IMR-90 (cell line): Measurements from ENCODE around the gene ARHGEF4. TPM values are rescaled to one million over a fixed set of nuclear protein-coding genes. Genes with fewer than 3 reads are reported as not detected.

Experiments
- ATAC-seq: fragments of 200-7000 bp; cut with Tn5 transposase; 2 replicates; pipeline ENCODE4 v1.9.1; 2020; ENCODE audit warnings: low read depth, mild to moderate bottlenecking, moderate library complexity
- BruUV-seq: library from RNA; stranded (reverse); fragments of 400-500 nt; replicated peaks from 2 replicates; lab custom pipeline; 2021; lab: Mats Ljungman, UMichigan
- CTCF ChIA-PET: fragments of 300-600 bp; formaldehyde crosslinking; extraction: SDS; loops from one replicate; lab custom pipeline; 2021; ENCODE audit warnings: antibody characterized with exemption; lab: Yijun Ruan, JAX
- POLR2A ChIA-PET: fragments of 300-600 bp; sonication (Branson Sonifier 250); formaldehyde crosslinking; loops from one replicate; lab custom pipeline; 2022; ENCODE audit warnings: antibody characterized with exemption; ENCODE audit not compliant: unreplicated experiment; lab: Charles Lee
- DNase-seq: peaks from one replicate; pipeline ENCODE4 v3.0.0; 2013
- H2AFZ ChIP-seq: replicated peaks from 2 replicates; pipeline ENCODE3; 2013; ENCODE audit warnings: low read length, mild to moderate bottlenecking; ENCODE audit not compliant: poor library complexity
- H2AK5ac ChIP-seq: 2 replicates; pipeline ENCODE4 v1.6.1; 2013; ENCODE audit warnings: low read depth, low read length, inconsistent platforms
- H2AK9ac ChIP-seq: replicated peaks from 2 replicates; pipeline ENCODE3; 2013; ENCODE audit warnings: mild to moderate bottlenecking, low read depth, low read length, moderate library complexity; ENCODE audit not compliant: poor library complexity
- H2BK120ac ChIP-seq: 2 replicates; pipeline ENCODE4 v1.6.1; 2013; ENCODE audit warnings: low read depth, low read length, inconsistent platforms
- H2BK15ac ChIP-seq: 3 replicates; pipeline ENCODE4 v1.6.1; 2013; ENCODE audit warnings: low read depth, low read length, inconsistent platforms
- H2BK20ac ChIP-seq: 2 replicates; pipeline ENCODE4 v1.6.1; 2013; ENCODE audit warnings: low read depth, mild to moderate bottlenecking, inconsistent platforms, low read length, moderate library complexity
- H2BK5ac ChIP-seq: 2 replicates; pipeline ENCODE4 v1.6.1; 2013; ENCODE audit warnings: mild to moderate bottlenecking, low read depth, low read length, inconsistent platforms; ENCODE audit not compliant: poor library complexity, severe bottlenecking
- H3K14ac ChIP-seq: replicated peaks from 2 replicates; pipeline ENCODE4 v1.6.1; 2013; ENCODE audit warnings: low read depth, low read length, inconsistent platforms
- H3K18ac ChIP-seq: 2 replicates; pipeline ENCODE4 v1.6.1; 2013; ENCODE audit warnings: low read depth, low read length, control low read depth
- H3K23ac ChIP-seq: 2 replicates; pipeline ENCODE4 v1.6.1; 2013; ENCODE audit warnings: low read depth, low read length, inconsistent platforms
- H3K27ac ChIP-seq: 2 replicates; pipeline ENCODE4 v1.5.1; 2013; ENCODE audit warnings: mild to moderate bottlenecking, control low read depth, low read length; ENCODE audit not compliant: insufficient read depth
- H3K27me3 ChIP-seq: 2 replicates; pipeline ENCODE4 v1.6.1; 2013; ENCODE audit warnings: low read length; ENCODE audit not compliant: control insufficient read depth, insufficient read depth
- H3K36me3 ChIP-seq: 2 replicates; pipeline ENCODE4 v1.6.1; 2013; ENCODE audit warnings: low read length, mixed read lengths; ENCODE audit not compliant: control insufficient read depth, insufficient read depth
- H3K4ac ChIP-seq: 2 replicates; pipeline ENCODE4 v1.6.1; 2013; ENCODE audit warnings: low read depth, low read length, inconsistent platforms
- H3K4me1 ChIP-seq: 2 replicates; pipeline ENCODE4 v1.6.1; 2013; ENCODE audit warnings: low read length, mixed read lengths; ENCODE audit not compliant: control insufficient read depth, insufficient read depth
- H3K4me2 ChIP-seq: 2 replicates; pipeline ENCODE4 v1.6.1; 2013; ENCODE audit warnings: low read depth, mild to moderate bottlenecking, control low read depth, low read length, moderate library complexity
- H3K4me3 ChIP-seq: 2 replicates; pipeline ENCODE4 v1.5.1; 2013; ENCODE audit warnings: low read depth, mild to moderate bottlenecking, control low read depth, low read length, moderate library complexity; ENCODE audit not compliant: insufficient read depth
- H3K56ac ChIP-seq: 2 replicates; pipeline ENCODE4 v1.6.1; 2013; ENCODE audit warnings: low read length, inconsistent platforms; ENCODE audit not compliant: insufficient read depth; ENCODE audit errors: extremely low read depth
- H3K79me1 ChIP-seq, 2 experiments: 2 replicates each; pipeline ENCODE4 v1.6.1; 2013; ENCODE audit warnings: low read length in 2 of 2, inconsistent platforms in 1 of 2, low read depth in 1 of 2
- H3K9ac ChIP-seq: 2 replicates; pipeline ENCODE4 v1.6.1; 2013; ENCODE audit warnings: low read depth, low read length, control low read depth
- H3K9me1 ChIP-seq: 2 replicates; pipeline ENCODE4 v1.6.1; 2013; ENCODE audit warnings: low read length, inconsistent platforms; ENCODE audit not compliant: insufficient read depth
- H3K9me3 ChIP-seq: 2 replicates; pipeline ENCODE4 v1.6.1; 2013; ENCODE audit warnings: low read length; ENCODE audit not compliant: control insufficient read depth, insufficient read depth
- H4K20me1 ChIP-seq: 2 replicates; pipeline ENCODE4 v1.6.1; 2013; ENCODE audit warnings: low read length, inconsistent platforms; ENCODE audit not compliant: insufficient read depth
- H4K5ac ChIP-seq: 2 replicates; pipeline ENCODE4 v1.6.1; 2013; ENCODE audit warnings: mild to moderate bottlenecking, low read depth, low read length, control low read depth
- H4K8ac ChIP-seq, 2 experiments: 2 replicates each; pipeline ENCODE4 v1.6.1; 2013; ENCODE audit warnings: low read depth in 2 of 2, low read length in 2 of 2, control low read depth in 1 of 2, inconsistent platforms in 1 of 2
- H4K91ac ChIP-seq: 2 replicates; pipeline ENCODE4 v1.6.1; 2013; ENCODE audit warnings: low read depth, low read length, inconsistent platforms; ENCODE audit not compliant: insufficient read depth
- BHLHE40 ChIP-seq: fragments of 150-350 bp; IDR thresholded peaks from 2 replicates; pipeline ENCODE4 v1.6.1; 2016; ENCODE audit warnings: mild to moderate bottlenecking, low read depth, low read length
- CEBPB ChIP-seq: IDR thresholded peaks from 2 replicates; pipeline ENCODE4 v1.6.1; 2012; ENCODE audit warnings: low read depth, low read length, improper control_type of control experiment
- CHD1 ChIP-seq: IDR thresholded peaks from 2 replicates; pipeline ENCODE4 v1.6.1; 2012; ENCODE audit warnings: low read depth, low read length, improper control_type of control experiment
- CTCF ChIP-seq: conservative IDR thresholded peaks from 2 replicates; pipeline ENCODE4 v1.5.1; 2012; ENCODE audit warnings: mild to moderate bottlenecking, low read depth, low read length, improper control_type of control experiment
- ELK1 ChIP-seq: fragments of 150-350 bp; IDR thresholded peaks from 2 replicates; pipeline ENCODE4 v1.6.1; 2016; ENCODE audit warnings: low read depth, mild to moderate bottlenecking, low read length, moderate library complexity, borderline replicate concordance
- FOS ChIP-seq: fragments of 150-350 bp; IDR thresholded peaks from 2 replicates; pipeline ENCODE4 v1.6.1; 2016; ENCODE audit warnings: low read depth, low read length
- MAFK ChIP-seq: IDR thresholded peaks from 2 replicates; pipeline ENCODE4 v1.6.1; 2012; ENCODE audit warnings: low read depth, low read length, improper control_type of control experiment
- MAZ ChIP-seq: IDR thresholded peaks from 2 replicates; pipeline ENCODE4 v1.6.1; 2012; ENCODE audit warnings: low read depth, mild to moderate bottlenecking, low read length, improper control_type of control experiment, moderate library complexity, borderline replicate concordance
- MXI1 ChIP-seq: IDR thresholded peaks from 2 replicates; pipeline ENCODE4 v1.6.1; 2012; ENCODE audit warnings: low read depth, mild to moderate bottlenecking, low read length, moderate library complexity, borderline replicate concordance
- NFE2L2 ChIP-seq: fragments of 150-350 bp; IDR thresholded peaks from 2 replicates; pipeline ENCODE4 v1.6.1; 2016; ENCODE audit warnings: low read depth, mild to moderate bottlenecking, low read length
- POLR2A ChIP-seq: IDR thresholded peaks from 2 replicates; pipeline ENCODE4 v1.6.1; 2012; ENCODE audit warnings: mild to moderate bottlenecking, low read depth, low read length
- RAD21 ChIP-seq: IDR thresholded peaks from 2 replicates; pipeline ENCODE4 v1.6.1; 2012; ENCODE audit warnings: low read length, improper control_type of control experiment
- RCOR1 ChIP-seq: IDR thresholded peaks from 2 replicates; pipeline ENCODE4 v1.6.1; 2012; ENCODE audit warnings: mild to moderate bottlenecking, low read length, improper control_type of control experiment; ENCODE audit not compliant: insufficient replicate concordance
- RFX5 ChIP-seq: IDR thresholded peaks from 2 replicates; pipeline ENCODE4 v1.8.0; 2012; ENCODE audit warnings: low read depth, mild to moderate bottlenecking, low read length, moderate library complexity
- SMC3 ChIP-seq: fragments of 150-350 bp; IDR thresholded peaks from 2 replicates; pipeline ENCODE4 v1.6.1; 2016; ENCODE audit warnings: low read depth, mild to moderate bottlenecking, antibody characterized with exemption, low read length, moderate library complexity
- USF2 ChIP-seq: fragments of 150-350 bp; IDR thresholded peaks from 2 replicates; pipeline ENCODE4 v1.6.1; 2017; ENCODE audit warnings: mild to moderate bottlenecking, antibody characterized with exemption, low read length, low read depth
- WGBS, 2 experiments: methylation state at CpG; one replicate each; pipeline versions ENCODE4 v1.1.5 to v1.1.7; 2013; ENCODE audit warnings: missing lambda C conversion rate in 2 of 2; ENCODE audit not compliant: insufficient read length in 1 of 2; ENCODE audit errors: extremely low coverage in 2 of 2; 5-methylcytosine and 5-hydroxymethylcytosine counted together
- dilution Hi-C: fragments of 300-500 bp; cut with HindIII; formaldehyde crosslinking; loops from one replicate; pipeline ENCODE4 v1.14.3; 2018; ENCODE audit warnings: low sequenced_read_pairs; ENCODE audit not compliant: unreplicated experiment
- in situ Hi-C: fragments of 300-500 bp; cut with MboI; formaldehyde crosslinking; loops from 3 replicates; pipeline ENCODE4 v1.14.3; 2019; ENCODE audit warnings: low sequenced_read_pairs, inconsistent platforms, mixed read lengths
- intact Hi-C: fragments of 100-400 bp; cut with micrococcal nuclease; formaldehyde crosslinking; loops from 2 replicates; pipeline ENCODE4 v1.10.0; 2022
- polyA plus RNA-seq, 3 experiments: library from polyadenylated mRNA; depleted of rRNA; stranded (reverse); fragments of >200 nt; gene quantifications; 2 replicates each; pipeline ENCODE4 v1.2.3, GENCODE V29; 2012; ENCODE audit warnings: low replicate concordance in 1 of 3
- total RNA-seq: library from RNA; depleted of rRNA; stranded (reverse); fragments of >200 nt; gene quantifications from 2 replicates; pipeline ENCODE4 v1.2.3, GENCODE V29; 2012

Gene ARHGEF4
- total and polyA plus RNA-seq, 2 of the 4 experiments (the other 2 are of a cell fraction), result 2.7 to 5.0 TPM

GRCh38 chr2:131022731-131023130 is 186.0 kb downstream of the ARHGEF4 start:
- ATAC-seq, result peak; percentile 46
- peak; percentile 45 for DNase-seq
- Histone ChIP-seq H3K4ac (no peak overlapping the region), H3K9me1 (no peaks in the 10 kb centered on the region), H2AFZ (no peak overlapping the region), H2AK5ac (no peak overlapping the region), H4K8ac (no peak overlapping the region), H4K5ac (no peak overlapping the region), H2BK15ac (no peak overlapping the region), H3K18ac (no peak overlapping the region), H3K27ac (no peak overlapping the region), H3K23ac (no peak overlapping the region), H3K14ac (no peak overlapping the region), H4K20me1 (no peaks in the 10 kb centered on the region), H2BK5ac (no peak overlapping the region), H3K9me3 (peaks cover 2% of the 10 kb centered on the region; the same call in 1 of the 2 replicates), H2BK20ac (no peak overlapping the region), H3K4me1 (no peaks in the 10 kb centered on the region), H3K56ac (no peak overlapping the region), H3K36me3 (no peaks in the 10 kb centered on the region), H3K27me3 (no peaks in the 10 kb centered on the region), H4K91ac (no peak overlapping the region), H2AK9ac (no peak overlapping the region), H2BK120ac (no peak overlapping the region), H3K9ac (no peak overlapping the region), H3K4me2 (no peak overlapping the region), H3K4me3 (no peak overlapping the region), H3K79me1 (no peaks in the 10 kb centered on the region)
- WGBS, 2 experiments, result no CpG with 5 or more reads among the region's 1 CpG
- BruUV-seq, result no TSS peak
- intact Hi-C loops, result no loop called here
- in situ Hi-C loops, result no loop called here
- dilution Hi-C loops, result no loop called here
- POLR2A ChIA-PET, result no interaction called here
- TF ChIP-seq RAD21, result no peak
- TF ChIP-seq CTCF, result no peak
- no peak for TF ChIP-seq NFE2L2
- TF ChIP-seq FOS, result no peak
- no peak for TF ChIP-seq ELK1
- TF ChIP-seq USF2, result no peak
- no peak for TF ChIP-seq RFX5
- TF ChIP-seq MAZ, result no peak
- no peak for TF ChIP-seq SMC3
- TF ChIP-seq CEBPB, result no peak
- no peak for TF ChIP-seq MXI1
- no peak for TF ChIP-seq CHD1
- no peak for TF ChIP-seq BHLHE40
- no peak for TF ChIP-seq MAFK
- no peak for TF ChIP-seq RCOR1
- TF ChIP-seq POLR2A, result no peak
- CTCF ChIA-PET, result no interaction called here
